ENCODE results near the gene R3HCC1L. TPM values are rescaled to one million over a fixed set of nuclear protein-coding genes. Genes with fewer than 3 reads are reported as not detected.

R3HCC1L gene
- total RNA-seq, 1 experiment from 2014 or later: 15.9 TPM

DNA sequence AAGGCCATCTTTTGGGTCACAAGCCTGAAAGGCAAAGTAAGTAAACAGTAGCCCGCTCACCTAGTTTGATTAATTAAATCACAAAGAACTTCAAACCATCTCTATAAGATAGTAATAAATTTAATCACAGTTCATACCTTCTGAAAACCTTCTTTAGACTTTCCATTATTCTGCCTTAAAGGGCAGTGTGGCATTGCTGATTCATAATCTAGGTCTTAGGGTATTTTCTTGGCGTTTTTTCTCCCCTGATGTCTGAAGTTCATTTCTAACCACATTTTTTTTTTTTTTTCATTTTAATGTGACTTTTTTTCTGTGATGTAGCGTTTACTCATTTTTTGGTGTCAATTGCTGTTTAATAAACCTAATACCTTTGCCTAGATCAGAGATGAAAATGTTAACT lies 106.1 kb downstream of the R3HCC1L start:
- POLR2A ChIA-PET: no interaction called here
- Histone ChIP-seq H3K4me3 (ENCODE audit: low read depth in 2 of 2, low read length in 2 of 2) (no peak overlapping the region), H3K36me3 (ENCODE audit: control insufficient read depth, insufficient read depth, low read length) (peaks cover 14% of the 10 kb centered on the region), H3K27me3 (ENCODE audit: control insufficient read depth, insufficient read depth, low read length) (no peaks in the 10 kb centered on the region), H3K4me1 (ENCODE audit: control insufficient read depth, insufficient read depth, low read length) (no peaks in the 10 kb centered on the region), H3K27ac (ENCODE audit: low read length) (no peak overlapping the region), H3K9me3 (ENCODE audit: control insufficient read depth, insufficient read depth, low read depth, low read length) (no peaks in the 10 kb centered on the region)
- no peak for TF ChIP-seq SIN3A (IDR thresholded peaks at IDR 0.05; ENCODE audit: borderline replicate concordance, insufficient read depth, low read depth, low read length)
- no peak for TF ChIP-seq TCF7L2 (IDR thresholded peaks at IDR 0.05; ENCODE audit: low read depth, low read length)
- TF ChIP-seq, protein P1, sequence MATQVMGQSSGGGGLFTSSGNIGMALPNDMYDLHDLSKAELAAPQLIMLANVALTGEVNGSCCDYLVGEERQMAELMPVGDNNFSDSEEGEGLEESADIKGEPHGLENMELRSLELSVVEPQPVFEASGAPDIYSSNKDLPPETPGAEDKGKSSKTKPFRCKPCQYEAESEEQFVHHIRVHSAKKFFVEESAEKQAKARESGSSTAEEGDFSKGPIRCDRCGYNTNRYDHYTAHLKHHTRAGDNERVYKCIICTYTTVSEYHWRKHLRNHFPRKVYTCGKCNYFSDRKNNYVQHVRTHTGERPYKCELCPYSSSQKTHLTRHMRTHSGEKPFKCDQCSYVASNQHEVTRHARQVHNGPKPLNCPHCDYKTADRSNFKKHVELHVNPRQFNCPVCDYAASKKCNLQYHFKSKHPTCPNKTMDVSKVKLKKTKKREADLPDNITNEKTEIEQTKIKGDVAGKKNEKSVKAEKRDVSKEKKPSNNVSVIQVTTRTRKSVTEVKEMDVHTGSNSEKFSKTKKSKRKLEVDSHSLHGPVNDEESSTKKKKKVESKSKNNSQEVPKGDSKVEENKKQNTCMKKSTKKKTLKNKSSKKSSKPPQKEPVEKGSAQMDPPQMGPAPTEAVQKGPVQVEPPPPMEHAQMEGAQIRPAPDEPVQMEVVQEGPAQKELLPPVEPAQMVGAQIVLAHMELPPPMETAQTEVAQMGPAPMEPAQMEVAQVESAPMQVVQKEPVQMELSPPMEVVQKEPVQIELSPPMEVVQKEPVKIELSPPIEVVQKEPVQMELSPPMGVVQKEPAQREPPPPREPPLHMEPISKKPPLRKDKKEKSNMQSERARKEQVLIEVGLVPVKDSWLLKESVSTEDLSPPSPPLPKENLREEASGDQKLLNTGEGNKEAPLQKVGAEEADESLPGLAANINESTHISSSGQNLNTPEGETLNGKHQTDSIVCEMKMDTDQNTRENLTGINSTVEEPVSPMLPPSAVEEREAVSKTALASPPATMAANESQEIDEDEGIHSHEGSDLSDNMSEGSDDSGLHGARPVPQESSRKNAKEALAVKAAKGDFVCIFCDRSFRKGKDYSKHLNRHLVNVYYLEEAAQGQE (IDR thresholded peaks at IDR 0.05; ENCODE audit: insufficient read depth in 1 of 2, low read depth in 2 of 2, low read length in 1 of 2): no peak
- no peak for TF ChIP-seq CTCF (IDR thresholded peaks at IDR 0.05)
- DNase-seq (ENCODE audit: low read depth, low spot score) (no peak), ATAC-seq (no peak)
- CTCF ChIA-PET: no interaction called here
- intact Hi-C loops (cut with micrococcal nuclease; ENCODE audit: unreplicated experiment) (no loop called here), in situ Hi-C loops (cut with HindIII; ENCODE audit: low pct_unique_long_range_greater_than_20kb, low sequenced_read_pairs) (no loop called here)
- TSS peak; percentile 12 for BruUV-seq (replicated peaks)

DNA sequence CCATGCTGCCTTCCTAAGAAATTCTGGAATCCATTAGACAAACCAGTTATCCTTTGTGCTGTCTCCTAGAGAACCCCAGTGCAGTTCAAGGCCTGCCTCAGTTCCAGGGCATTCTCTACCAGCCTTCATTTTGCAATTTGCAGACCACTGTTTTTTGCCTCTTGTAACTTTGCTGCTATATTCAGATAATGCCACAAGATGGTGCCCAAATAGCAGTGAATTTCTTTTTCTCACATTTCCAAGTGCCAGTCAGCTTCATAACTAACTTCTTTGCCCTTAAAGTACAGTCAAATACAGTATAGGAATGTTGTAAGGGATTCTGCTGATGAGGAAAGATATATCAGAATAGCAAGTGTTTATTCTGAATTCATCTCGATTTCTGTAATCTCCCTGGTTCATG lies 108.4 kb downstream of the R3HCC1L start:
- no TSS peak for BruUV-seq (replicated peaks)
- TF ChIP-seq CTCF (IDR thresholded peaks at IDR 0.05) (peak; percentile 69), TCF7L2 (IDR thresholded peaks at IDR 0.05; ENCODE audit: low read depth, low read length) (no peak)
- Histone ChIP-seq H3K36me3 (ENCODE audit: control insufficient read depth, insufficient read depth, low read length) (peaks cover 9% of the 10 kb centered on the region; the same call in 1 of the 2 replicates), H3K27ac (ENCODE audit: low read length) (no peak overlapping the region), H3K27me3 (ENCODE audit: control insufficient read depth, insufficient read depth, low read length) (no peaks in the 10 kb centered on the region), H3K4me1 (ENCODE audit: control insufficient read depth, insufficient read depth, low read length) (no peaks in the 10 kb centered on the region), H3K4me3 (ENCODE audit: low read depth in 2 of 2, low read length in 2 of 2) (no peak overlapping the region), H3K9me3 (ENCODE audit: control insufficient read depth, insufficient read depth, low read depth, low read length) (no peaks in the 10 kb centered on the region)
- DNase-seq (ENCODE audit: low read depth, low spot score) (no peak), ATAC-seq (peak; percentile 51)
- in situ Hi-C loops (cut with HindIII; ENCODE audit: low pct_unique_long_range_greater_than_20kb, low sequenced_read_pairs): no loop called here
- intact Hi-C loops (cut with micrococcal nuclease; ENCODE audit: unreplicated experiment): no loop called here
- CTCF ChIA-PET: interaction anchor here (0.5 to 1.7 kb wide), 2 partner anchors 33 to 67 kb away, joined by 6 read pairs; no protein-coding TSS in a partner anchor
- POLR2A ChIA-PET: no interaction called here

DNA sequence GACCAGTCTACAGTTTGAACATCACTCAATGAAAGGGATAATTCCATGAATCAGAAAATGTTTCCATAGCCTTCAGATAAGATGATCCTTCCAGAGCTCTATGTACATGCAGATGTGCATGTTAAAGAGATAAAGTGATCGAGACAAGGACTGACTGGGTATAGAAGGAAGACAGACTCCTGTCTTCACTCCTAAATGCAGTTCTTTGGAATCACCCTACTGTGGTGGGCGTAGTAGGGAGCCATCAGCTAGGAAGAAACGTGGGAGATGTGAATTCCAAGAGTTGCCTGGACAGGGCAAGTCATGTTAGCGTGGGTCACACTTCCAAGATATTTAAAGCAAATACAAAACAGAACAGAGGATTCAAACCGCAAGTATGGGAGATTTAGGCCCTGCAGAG lies 109.7 kb downstream of the R3HCC1L start:
- H3K27ac ChIP-seq (ENCODE audit: low read length): no peak overlapping the region
- POLR2A ChIA-PET: no interaction called here
- CTCF ChIA-PET: no interaction called here
- intact Hi-C loops (cut with micrococcal nuclease; ENCODE audit: unreplicated experiment): no loop called here
- in situ Hi-C loops (cut with HindIII; ENCODE audit: low pct_unique_long_range_greater_than_20kb, low sequenced_read_pairs): no loop called here
- H3K4me3 ChIP-seq (ENCODE audit: low read depth in 2 of 2, low read length in 2 of 2): no peak overlapping the region
- ATAC-seq (no peak), DNase-seq (ENCODE audit: low read depth, low spot score) (no peak)
- no peak for TF ChIP-seq CTCF (IDR thresholded peaks at IDR 0.05)
- TF ChIP-seq TCF7L2 (IDR thresholded peaks at IDR 0.05; ENCODE audit: low read depth, low read length): no peak
- TF ChIP-seq POLR2AphosphoS5 (IDR thresholded peaks at IDR 0.05; ENCODE audit: low read depth, low read length): no peak
- TF ChIP-seq, protein P1 (IDR thresholded peaks at IDR 0.05; ENCODE audit: insufficient read depth in 1 of 2, low read depth in 2 of 2, low read length in 1 of 2): no peak
- TF ChIP-seq SIN3A (IDR thresholded peaks at IDR 0.05; ENCODE audit: borderline replicate concordance, insufficient read depth, low read depth, low read length): no peak
- no peaks in the 10 kb centered on the region for H3K4me1 ChIP-seq (ENCODE audit: control insufficient read depth, insufficient read depth, low read length)
- no peaks in the 10 kb centered on the region for H3K27me3 ChIP-seq (ENCODE audit: control insufficient read depth, insufficient read depth, low read length)
- no peaks in the 10 kb centered on the region for H3K9me3 ChIP-seq (ENCODE audit: control insufficient read depth, insufficient read depth, low read depth, low read length)
- BruUV-seq (replicated peaks): no TSS peak
- peaks cover 9% of the 10 kb centered on the region; the same call in 1 of the 2 replicates for H3K36me3 ChIP-seq (ENCODE audit: control insufficient read depth, insufficient read depth, low read length)

Data from Panc1 (cell line).